Measurements from ENCODE around the gene DKC1.
A peak's percentile ranks its signal among the peaks of the same experiment; 100 is the strongest.

The DKC1 gene

GRCh38 chrX:154731881-154732280, 30.8 kb upstream of the DKC1 start:
- DNase-seq (ENCODE audit: low spot score) = no peak
- TF ChIP-seq CTCF (IDR thresholded peaks at IDR 0.05; ENCODE audit: poor library complexity, severe bottlenecking) = no peak
- H3K9me3 ChIP-seq (ENCODE audit: severe bottlenecking) = no peaks in the 10 kb centered on the region

GRCh38 chrX:154732421-154733065, 30.1 kb upstream of the DKC1 start:
- H3K36me3 ChIP-seq (ENCODE audit: low read depth) = no peaks in the 10 kb centered on the region
- no peak for TF ChIP-seq CTCF (IDR thresholded peaks at IDR 0.05; ENCODE audit: poor library complexity, severe bottlenecking)
- no peaks in the 10 kb centered on the region for H3K27me3 ChIP-seq (ENCODE audit: insufficient read depth, poor library complexity, severe bottlenecking)
- peak; percentile 66 for DNase-seq (ENCODE audit: low spot score)
- H3K4me1 ChIP-seq (ENCODE audit: insufficient read depth, poor library complexity, severe bottlenecking) = peaks cover 78% of the 10 kb centered on the region
- H3K9me3 ChIP-seq (ENCODE audit: severe bottlenecking) = no peaks in the 10 kb centered on the region
- H3K4me3 ChIP-seq (ENCODE audit: severe bottlenecking) = no peak overlapping the region
- peak overlapping the region; percentile 84 for H3K27ac ChIP-seq (ENCODE audit: poor library complexity, severe bottlenecking)
- ATAC-seq (ENCODE audit: low read depth) = peak; percentile 63

More at GRCh38 chrX:154731881-154732280, 30.8 kb upstream of the DKC1 start:
- Histone ChIP-seq H3K4me1 (ENCODE audit: insufficient read depth, poor library complexity, severe bottlenecking) (peaks cover 83% of the 10 kb centered on the region), H3K36me3 (ENCODE audit: low read depth) (no peaks in the 10 kb centered on the region), H3K27me3 (ENCODE audit: insufficient read depth, poor library complexity, severe bottlenecking) (no peaks in the 10 kb centered on the region), H3K4me3 (ENCODE audit: severe bottlenecking) (no peak overlapping the region), H3K27ac (ENCODE audit: poor library complexity, severe bottlenecking) (peak overlapping the region; percentile 84)
- ATAC-seq (ENCODE audit: low read depth) = no peak

DNA sequence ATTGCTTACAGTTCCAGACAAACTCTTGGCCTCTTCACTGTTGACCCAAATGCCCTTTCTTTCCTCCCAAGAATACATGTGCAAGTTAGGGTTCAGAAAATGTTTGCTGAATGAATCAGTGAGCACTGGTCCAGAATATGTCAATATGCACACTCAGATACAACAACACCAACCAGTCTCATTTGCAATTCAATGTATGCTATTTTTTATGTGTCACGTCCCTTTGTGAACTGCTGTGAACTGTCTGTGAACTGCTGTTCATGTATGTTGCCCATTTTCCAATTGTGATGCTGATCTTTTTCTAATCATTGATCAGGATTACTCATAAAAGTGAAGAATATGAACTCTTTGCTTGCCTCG, 29.6 kb upstream of the DKC1 start:
- H3K27ac ChIP-seq (ENCODE audit: poor library complexity, severe bottlenecking) = peak overlapping the region; percentile 84
- H3K27me3 ChIP-seq (ENCODE audit: insufficient read depth, poor library complexity, severe bottlenecking) = no peaks in the 10 kb centered on the region
- no peak for DNase-seq (ENCODE audit: low spot score)
- peak; percentile 17; the same call in 2 of the 3 replicates for ATAC-seq (ENCODE audit: low read depth)
- H3K9me3 ChIP-seq (ENCODE audit: severe bottlenecking) = no peaks in the 10 kb centered on the region
- no peak for TF ChIP-seq CTCF (IDR thresholded peaks at IDR 0.05; ENCODE audit: poor library complexity, severe bottlenecking)
- H3K4me1 ChIP-seq (ENCODE audit: insufficient read depth, poor library complexity, severe bottlenecking) = peaks cover 73% of the 10 kb centered on the region
- H3K36me3 ChIP-seq (ENCODE audit: low read depth) = no peaks in the 10 kb centered on the region
- no peak overlapping the region for H3K4me3 ChIP-seq (ENCODE audit: severe bottlenecking)

DNA sequence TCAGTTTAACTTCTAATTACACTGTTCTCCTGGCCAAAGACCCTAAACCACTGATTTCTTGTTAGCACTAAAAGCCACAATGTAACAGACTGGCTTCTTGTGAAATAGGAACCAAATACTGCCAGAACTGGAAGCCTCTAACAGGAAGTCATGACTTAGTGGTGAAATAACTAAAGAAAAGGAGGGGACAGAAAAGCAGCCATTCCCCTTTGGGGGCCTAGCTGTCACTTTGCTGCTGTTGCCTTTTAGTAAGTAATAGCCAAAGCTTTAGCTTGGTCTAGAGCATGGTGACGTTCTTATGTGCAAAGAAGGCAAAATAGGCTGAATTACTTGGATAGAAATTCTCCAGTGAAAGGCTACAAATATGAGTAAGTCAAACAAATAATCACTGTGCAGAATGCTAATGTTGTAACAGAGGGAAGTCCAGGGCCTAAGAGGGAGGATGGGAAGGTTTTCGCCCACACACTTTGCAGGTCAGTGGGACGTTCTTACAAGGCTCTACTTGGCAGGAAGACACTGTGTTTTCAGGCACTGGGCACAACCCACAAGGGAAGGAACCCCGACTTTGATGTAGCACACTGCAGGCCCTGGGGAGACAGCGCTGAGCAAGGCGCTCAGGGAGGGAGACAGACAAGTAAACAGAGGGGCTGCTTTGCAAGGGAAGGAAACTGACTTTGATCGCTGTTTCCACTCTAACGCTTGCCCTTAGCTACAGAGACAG, 28.4 kb upstream of the DKC1 start:
- Histone ChIP-seq H3K4me3 (ENCODE audit: severe bottlenecking) (no peak overlapping the region), H3K9me3 (ENCODE audit: severe bottlenecking) (no peaks in the 10 kb centered on the region), H3K36me3 (ENCODE audit: low read depth) (no peaks in the 10 kb centered on the region), H3K27ac (ENCODE audit: poor library complexity, severe bottlenecking) (peak overlapping the region; percentile 84), H3K4me1 (ENCODE audit: insufficient read depth, poor library complexity, severe bottlenecking) (peaks cover 71% of the 10 kb centered on the region), H3K27me3 (ENCODE audit: insufficient read depth, poor library complexity, severe bottlenecking) (no peaks in the 10 kb centered on the region)
- ATAC-seq (ENCODE audit: low read depth) (peak; percentile 43), DNase-seq (ENCODE audit: low spot score) (no peak)
- no peak for TF ChIP-seq CTCF (IDR thresholded peaks at IDR 0.05; ENCODE audit: poor library complexity, severe bottlenecking)
